Measurements from ENCODE around the gene PCDHGB7.
A peak's percentile ranks its signal among the peaks of the same experiment; 100 is the strongest.

The PCDHGB7 gene

GRCh38 chr5:141417494-141418172, at the start of gene PCDHGB7:
TSS of gene PCDHGB7 (plus strand) at chr5:141417677. CDS start at chr5:141417860, 183 bp downstream.
- peak; percentile 98 for ATAC-seq

- TF ChIP-seq ARNTL (CRISPR knock-in tag; IDR thresholded peaks at IDR 0.05; ENCODE audit: borderline replicate concordance, low read depth) (no peak), ISL1 (CRISPR knock-in tag; IDR thresholded peaks at IDR 0.05) (no peak), POU6F1 (CRISPR knock-in tag; IDR thresholded peaks at IDR 0.05; ENCODE audit: borderline replicate concordance, low read depth) (no peak), PPARA (CRISPR knock-in tag; IDR thresholded peaks at IDR 0.05; ENCODE audit: borderline replicate concordance) (no peak), RARB (CRISPR knock-in tag; IDR thresholded peaks at IDR 0.05) (no peak), TSHZ2 (CRISPR knock-in tag; IDR thresholded peaks at IDR 0.05) (no peak), OSR1 (CRISPR knock-in tag; IDR thresholded peaks at IDR 0.05) (no peak), SNAI2 (CRISPR knock-in tag; IDR thresholded peaks at IDR 0.05) (no peak), ZFP30 (CRISPR knock-in tag; IDR thresholded peaks at IDR 0.05) (no peak), ZNF70 (CRISPR knock-in tag; IDR thresholded peaks at IDR 0.05) (no peak), ZNF8 (CRISPR knock-in tag; IDR thresholded peaks at IDR 0.05) (no peak), CSDC2 (CRISPR knock-in tag; IDR thresholded peaks at IDR 0.05) (no peak)
- no peak for ATAC-seq
These were observed 47.3 kb upstream of the PCDHGB7 start, which contains the start of gene PCDHGB3 for GRCh38 chr5:141369994-141370848. TSS of gene PCDHGB3 (plus strand) at chr5:141370242. CDS start at chr5:141370395, 153 bp downstream.

- TF ChIP-seq PATZ1 (CRISPR knock-in tag; IDR thresholded peaks at IDR 0.05; ENCODE audit: borderline replicate concordance) (no peak), TSHZ2 (CRISPR knock-in tag; IDR thresholded peaks at IDR 0.05) (no peak), POU6F1 (CRISPR knock-in tag; IDR thresholded peaks at IDR 0.05; ENCODE audit: borderline replicate concordance, low read depth) (no peak), ZC3H10 (CRISPR knock-in tag; IDR thresholded peaks at IDR 0.05) (no peak), PPARA (CRISPR knock-in tag; IDR thresholded peaks at IDR 0.05; ENCODE audit: borderline replicate concordance) (no peak), RARB (CRISPR knock-in tag; IDR thresholded peaks at IDR 0.05) (no peak)
- ATAC-seq = no peak
These were observed 45.7 kb upstream of the PCDHGB7 start for GRCh38 chr5:141371572-141372475.
